NCI-H2171 treated with DMSO at 0.1 percent for 48 hours (cell line): ENCODE data around the gene GNAO1.
"Not testable (repeated sequence)": the region's sequence is repeated elsewhere in the genome, so short reads cannot be mapped to it uniquely, and the experiment has no call there.

Experiments used
- DNase-seq: peaks from one replicate; lab custom pipeline; 2025; lab: John Stamatoyannopoulos, UW

Gene GNAO1

DNA sequence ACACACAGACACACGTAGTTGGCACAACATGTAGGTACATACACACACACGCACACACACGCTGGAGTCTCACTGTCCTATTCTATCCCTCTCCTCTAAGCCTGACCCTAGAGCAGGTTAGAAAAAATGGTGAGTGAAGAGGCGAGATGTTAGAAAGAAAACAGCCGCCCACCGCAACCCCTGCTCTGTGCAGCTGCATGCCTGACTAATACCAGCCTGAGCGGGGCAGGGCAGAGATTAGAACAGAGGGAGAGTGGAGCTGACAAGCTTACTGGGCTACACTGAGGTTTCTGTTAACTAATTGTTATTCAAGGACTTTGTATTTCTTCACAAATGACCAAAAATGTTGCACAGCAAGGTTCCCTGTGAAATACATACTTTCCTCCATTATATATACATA lies 174.3 kb downstream of the GNAO1 start:
- DNase-seq = no peak

DNA sequence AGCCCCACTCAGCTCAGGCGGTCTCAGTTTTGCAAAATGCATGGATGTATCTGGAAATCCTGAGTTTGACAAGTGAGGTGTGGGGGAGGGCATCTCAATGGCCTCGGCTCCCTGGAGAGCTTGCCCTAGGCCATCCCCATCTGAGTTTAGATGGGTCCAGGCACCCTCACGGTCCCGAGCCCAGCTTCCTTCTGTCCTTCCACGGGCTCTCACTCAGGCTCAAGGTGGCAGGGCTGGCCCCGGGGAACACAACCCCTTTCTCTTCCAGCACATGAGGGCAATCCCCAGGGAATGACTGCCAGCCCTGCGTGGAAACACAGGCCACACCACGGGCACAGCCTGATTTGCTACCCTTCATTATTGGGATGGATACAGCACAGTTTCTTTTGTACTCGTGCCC lies 175.7 kb downstream of the GNAO1 start:
- DNase-seq = no peak

DNA sequence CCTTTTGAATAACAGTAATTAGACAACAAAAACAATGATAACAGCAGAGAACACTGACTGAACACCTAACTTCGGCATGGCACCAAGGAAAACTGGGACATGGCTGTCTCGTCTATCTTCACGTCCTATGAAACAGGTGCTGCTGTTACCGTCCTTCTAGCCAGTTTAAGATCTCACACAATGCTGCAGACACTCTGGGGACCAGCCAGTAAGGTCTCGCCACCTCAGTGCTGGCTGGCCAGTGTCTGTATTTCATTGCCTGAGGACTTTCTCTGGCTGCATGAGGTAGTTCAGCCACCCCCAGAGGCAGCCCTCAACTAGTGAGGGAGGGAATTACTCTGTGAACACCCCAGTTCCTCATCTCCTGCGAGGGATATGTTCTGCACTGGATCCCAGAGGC lies 176.5 kb downstream of the GNAO1 start:
- DNase-seq = no peak

DNA sequence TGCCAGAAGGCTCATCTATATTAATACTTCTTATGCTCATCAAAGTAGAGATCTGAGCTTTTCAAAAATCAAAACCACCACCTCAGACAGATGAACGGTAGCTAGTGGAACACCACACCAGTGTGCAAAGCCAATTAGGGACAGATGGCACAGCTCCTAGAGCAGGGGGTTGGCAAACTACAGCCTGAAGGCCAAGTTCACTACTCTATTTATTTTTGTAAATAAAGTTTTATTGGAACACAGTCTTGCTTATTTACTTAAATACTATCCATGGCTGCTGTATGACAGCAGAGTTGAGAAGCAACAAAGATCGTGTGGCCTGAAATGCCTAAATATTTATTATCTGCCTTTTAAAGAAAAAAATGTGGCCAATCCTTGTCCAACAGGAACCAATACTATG lies 177.3 kb downstream of the GNAO1 start:
- DNase-seq = peak; percentile 66

DNA sequence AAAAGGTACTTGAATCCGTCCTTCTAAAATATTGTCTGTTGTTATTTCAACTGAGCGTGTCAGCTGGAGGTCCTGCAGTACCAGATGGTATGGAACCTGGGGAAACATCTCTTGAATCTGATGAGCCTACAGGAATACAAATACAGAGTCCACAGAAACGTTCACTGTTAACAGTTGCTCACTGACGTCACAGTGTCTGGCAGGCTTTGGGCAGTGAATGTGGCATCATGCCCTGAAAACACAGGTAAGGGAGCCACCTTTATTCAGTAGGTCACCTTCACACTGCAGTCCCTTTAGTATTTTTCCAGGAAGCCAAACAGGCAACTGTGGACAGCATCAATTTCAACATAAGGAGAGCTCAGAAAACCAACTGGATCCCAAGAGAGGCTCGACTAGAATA lies 177.9 kb downstream of the GNAO1 start:
- peak; percentile 72 for DNase-seq

DNA sequence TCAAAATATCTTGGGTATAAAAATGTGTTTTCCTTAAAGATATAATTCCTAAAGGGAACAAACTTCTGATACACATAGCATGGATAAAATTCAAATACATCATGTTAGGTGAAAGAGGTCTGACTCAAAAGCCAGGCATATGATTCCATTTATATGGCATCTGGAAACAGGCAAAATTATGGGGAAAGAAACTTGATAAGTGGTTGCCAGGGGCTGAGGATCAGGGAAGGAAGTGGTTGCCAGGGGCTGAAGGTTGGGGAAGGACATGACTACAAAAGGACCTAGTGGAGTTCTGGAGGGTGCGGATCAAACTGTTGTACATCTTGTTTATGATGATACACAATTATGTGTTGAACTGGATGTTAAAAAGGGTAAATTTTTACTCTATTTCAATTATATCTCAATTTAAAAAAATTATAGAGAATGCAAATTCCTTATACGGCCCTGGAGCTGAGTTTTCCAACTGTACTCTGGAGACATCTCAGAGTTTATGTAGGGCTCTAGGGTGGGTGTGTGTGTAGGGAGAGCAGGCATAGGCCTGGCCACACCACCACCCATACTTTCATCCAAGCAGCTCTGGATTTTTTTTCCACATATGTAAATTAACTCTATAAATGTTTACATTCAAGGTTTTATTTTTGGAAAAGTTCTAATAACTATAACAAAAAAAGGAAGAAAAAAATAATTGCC lies 179.0 kb downstream of the GNAO1 start:
- no peak for DNase-seq

DNA sequence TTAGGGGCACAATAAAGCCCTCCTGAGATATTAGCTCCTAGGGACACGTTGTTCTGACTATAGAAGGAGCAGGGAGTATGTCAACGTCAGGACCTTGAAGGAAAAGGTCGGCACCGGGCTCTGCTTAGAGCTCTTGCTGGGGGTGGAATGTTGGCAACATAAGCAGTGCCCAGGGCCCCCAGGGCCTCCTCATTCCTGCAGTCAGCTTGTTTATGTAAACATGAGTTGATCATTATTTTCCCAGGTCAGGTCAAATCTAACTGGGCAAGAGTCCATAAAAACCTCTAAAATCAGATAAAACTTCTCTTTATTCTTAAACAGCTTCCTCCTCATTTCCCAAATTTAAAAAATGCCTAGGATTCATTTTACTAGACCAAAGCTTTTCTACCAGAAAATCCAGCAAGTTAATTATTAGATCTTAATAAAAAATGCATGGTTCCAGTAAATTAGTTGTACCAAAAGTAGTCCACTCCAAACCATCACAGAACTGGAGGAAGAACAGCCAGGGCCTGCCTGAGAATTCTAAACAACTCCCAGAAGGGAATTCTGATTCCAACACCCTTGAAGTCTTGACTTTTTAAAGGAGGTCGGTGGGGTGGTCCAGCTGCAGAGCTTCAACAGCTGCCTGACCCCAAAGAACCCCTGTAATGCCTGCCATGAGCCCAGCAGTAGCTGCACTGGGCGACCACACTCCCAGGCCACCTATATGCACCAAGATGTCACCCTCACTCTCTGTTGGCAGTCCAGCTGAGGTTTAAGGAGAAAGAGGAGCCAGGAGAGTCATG lies 179.8 kb downstream of the GNAO1 start:
- DNase-seq = no peak

DNA sequence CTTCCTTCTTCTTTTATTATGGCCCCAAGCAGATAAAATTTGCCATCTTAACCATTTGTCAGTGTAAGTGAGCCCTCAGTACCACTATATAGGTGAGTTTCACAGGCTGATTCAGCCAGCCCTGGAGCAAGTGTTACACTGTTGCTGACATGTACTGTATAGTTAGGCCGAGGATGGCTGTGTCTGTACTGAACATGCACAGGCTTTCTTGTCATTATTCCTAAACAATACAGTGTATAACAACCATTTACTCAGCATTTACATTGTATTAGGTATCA lies 180.3 kb downstream of the GNAO1 start:
- DNase-seq = no peak

DNA sequence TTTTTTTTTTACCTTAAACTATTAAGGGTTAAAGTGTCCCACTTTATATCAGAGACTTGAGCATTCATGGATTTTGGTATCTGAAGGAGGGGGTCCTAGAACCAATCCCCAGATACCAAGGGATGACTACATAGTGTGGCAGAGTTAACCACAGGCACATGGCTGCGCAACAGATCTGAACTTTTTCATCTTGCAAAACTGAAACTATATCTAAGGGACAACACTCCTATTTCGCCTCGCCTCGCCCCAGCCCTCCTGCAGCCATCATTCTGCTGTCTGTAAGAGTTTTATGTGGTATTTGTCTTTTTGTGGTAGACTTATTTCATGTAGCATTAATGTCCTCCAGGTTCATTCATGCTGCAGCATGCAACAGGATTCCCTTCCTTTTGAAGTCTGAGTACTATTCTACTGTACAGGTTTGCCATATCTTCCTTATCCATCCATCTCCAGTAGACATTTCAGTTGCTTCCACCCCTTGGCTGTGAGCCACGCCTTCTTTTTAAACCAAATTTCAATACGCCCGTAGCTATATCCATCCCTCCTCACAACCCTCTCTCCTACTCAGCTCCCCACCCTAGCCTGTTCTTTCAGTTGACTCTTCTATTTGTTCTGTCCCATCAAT lies 180.8 kb downstream of the GNAO1 start:
- DNase-seq = no peak

DNA sequence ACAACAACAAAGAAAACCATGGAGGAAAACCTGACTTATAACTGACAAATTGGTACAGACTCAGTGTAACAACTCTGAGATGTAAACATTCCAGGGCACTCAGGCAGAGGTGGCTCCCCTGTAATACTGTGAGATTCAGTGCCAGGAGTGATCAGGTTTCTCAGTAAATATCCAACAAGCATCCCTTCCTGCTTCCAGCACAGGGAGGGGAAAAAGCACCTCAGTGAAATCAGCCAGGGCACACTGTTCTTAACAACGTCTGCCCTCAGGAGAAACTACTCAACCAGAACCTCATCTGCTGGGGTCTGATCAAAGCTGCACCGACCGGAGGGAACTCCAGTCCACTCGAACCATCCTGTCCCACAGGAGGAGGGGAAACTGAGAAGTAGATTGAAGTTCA lies 181.7 kb downstream of the GNAO1 start:
- DNase-seq = peak; percentile 68

DNA sequence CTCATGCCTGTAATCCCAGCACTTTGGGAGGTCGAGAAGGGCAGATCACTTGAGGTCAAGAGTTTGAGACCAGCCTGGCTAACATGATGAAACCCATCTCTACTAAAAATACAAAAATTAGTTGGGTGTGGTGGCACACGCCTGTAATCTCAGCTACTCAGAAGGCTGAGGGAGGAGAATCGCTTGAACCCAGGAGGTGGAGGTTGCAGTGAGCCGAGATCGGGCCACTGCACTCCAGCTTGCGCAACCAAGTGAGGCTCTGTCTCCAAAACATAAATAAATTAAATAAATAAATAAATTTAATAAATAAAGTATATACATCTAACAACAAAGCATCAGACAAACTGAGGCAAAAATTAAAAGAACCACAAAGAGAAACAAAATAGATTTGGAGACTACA lies 184.5 kb downstream of the GNAO1 start:
- not testable (repeated sequence) for DNase-seq

DNA sequence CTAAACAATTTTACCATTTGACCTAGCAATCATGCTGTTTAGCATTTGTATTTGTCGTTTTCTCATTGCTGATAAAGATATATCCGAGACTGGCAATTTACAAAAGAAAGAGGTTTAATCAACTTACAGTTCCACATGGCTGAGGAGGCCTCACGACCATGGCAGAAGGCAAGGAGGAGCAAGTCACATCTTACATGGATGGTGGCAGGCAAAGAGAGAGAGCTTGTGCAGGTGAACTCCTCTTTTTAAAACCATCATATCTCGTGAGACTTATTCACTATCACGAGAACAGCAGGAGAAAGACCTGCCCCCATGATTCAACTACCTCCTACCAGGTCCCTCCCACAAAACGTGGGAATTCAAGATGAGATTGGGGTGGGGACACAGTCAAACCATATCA lies 187.8 kb downstream of the GNAO1 start:
- not testable (repeated sequence) for DNase-seq

DNA sequence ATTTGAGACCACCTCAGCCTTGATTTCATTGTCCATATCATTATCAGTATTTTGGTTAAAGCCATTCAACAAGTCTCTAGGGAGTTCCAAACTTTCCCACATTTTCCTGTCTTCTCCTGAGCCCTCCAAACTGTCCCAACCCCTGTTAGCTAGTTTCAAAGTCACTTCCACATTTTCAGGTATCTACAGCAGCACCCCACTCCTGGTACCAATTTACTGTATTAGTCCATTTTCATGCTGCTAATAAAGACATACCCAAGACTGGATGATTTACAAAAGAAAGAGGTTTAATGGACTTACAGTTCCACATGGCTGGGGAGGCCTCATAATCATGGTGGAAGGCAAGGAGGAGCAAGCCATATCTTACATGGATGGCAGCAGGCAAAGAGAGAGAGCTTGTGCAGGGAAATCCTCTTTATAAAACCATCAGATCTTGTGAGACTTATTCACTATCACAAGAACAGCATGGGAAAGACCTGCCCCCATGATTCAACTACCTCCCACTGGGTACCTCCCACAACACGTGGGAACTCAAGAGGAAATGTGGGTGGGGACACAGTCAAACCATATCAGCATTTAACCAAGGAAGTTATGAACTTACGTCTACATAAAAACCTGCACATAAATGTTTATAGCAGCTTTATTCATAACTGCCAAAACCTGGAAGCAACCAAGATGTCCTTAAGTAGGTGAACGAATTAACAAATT lies 189.6 kb downstream of the GNAO1 start:
- DNase-seq = not testable (repeated sequence)

DNA sequence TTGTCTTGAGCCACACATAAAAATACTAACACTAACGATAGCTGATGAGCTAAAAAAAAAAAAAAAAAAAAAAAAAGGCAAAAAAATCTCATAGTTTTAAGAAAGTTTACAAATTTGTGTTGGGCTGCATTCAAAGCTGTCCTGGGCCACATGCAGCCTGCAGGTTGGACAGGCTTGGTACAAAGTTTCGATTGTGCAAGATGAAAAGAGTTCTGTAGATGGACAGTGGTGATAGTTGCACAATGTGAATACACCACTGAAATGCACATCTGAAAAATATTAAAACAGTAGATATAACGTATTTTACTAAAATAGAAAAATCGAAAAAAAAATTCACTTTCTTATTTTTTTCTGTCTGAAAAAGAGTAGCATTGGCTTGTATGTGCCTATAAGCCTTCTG lies 191.2 kb downstream of the GNAO1 start:
- DNase-seq = no peak

DNA sequence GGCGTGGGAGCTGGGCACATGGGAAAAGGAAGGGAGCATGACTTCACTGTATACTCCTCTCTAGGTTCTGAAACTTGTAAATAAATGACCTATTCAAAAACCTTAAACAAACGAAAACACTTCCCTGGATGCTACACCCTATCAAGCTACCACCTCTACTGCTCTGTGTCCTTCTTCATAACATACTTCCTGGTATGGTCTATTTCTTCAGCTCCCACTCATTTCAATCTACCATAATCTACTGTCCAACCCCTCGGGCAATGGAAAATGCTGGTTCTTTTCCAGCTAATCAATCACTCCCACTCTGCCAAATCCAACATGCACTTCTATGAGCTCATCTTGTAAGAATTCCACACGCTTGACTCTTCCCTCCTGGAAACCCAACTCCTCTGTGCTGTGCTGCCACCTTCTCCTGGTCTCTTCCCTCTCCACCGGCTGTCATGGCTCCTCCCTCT lies 191.6 kb downstream of the GNAO1 start:
- no peak for DNase-seq

DNA sequence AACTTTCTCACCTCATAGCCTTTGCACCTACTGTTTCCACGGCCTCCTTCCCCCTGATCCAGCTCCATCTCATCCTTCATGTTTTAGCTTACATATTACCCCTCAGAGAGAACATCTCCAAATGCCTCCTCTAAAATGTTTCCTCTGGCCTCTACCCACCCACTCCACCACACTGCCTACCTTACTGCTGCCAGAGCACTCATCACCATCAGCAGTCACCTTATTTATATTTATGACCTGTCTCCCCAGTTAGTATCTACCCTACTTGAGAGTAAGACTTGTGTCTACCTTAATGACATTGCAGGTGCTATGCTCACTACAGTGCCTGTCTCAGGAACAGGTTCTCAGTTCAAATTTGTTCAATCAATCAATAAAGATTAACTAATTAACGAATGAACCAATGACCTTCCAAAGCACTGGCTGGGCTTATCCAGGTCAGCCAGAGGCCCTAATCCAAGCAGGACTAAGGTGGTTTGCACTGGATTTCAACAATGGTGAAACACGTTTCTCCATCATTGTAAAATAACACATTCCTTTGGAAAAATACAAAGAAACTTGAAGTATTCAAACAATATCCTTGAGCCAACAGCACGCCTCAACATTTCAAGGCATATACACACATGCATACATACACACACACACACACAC lies 192.9 kb downstream of the GNAO1 start:
- DNase-seq = no peak

DNA sequence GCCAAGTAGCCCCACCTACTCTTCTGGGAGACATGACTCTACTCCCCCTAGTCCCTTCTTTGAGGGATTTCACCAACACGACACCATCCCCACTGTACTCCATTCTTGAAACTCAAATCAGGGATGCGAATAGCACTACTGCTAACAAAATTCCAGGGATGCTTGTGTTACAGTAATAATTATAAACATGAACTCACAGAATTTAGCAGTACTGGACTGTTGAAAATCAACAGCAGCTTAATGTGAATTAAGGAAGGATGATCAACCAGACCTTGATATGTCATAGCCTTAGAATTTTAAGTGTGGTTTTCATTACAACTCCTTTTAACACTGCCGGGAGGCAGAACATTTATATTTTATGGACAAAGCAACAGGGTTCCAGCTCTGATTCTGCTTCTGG lies 196.1 kb downstream of the GNAO1 start:
- DNase-seq = no peak

DNA sequence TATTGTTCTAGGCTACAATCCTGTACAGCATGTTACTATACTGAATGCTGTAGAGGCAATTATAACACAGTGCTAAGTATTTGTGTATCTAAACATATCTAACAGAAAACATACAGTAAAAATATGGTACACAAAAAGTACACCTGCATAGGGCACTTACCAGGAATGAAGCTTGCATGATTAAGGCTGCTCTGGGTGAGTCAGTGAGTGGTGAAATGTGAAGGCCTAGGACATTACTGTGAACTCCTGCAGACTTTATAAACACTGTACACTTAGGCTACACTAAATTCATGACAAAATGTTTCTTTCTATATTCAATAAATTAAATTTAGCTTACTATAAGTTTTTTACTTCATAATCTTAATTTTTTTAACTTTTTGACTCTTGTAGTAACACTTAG lies 196.9 kb downstream of the GNAO1 start:
- no peak for DNase-seq

DNA sequence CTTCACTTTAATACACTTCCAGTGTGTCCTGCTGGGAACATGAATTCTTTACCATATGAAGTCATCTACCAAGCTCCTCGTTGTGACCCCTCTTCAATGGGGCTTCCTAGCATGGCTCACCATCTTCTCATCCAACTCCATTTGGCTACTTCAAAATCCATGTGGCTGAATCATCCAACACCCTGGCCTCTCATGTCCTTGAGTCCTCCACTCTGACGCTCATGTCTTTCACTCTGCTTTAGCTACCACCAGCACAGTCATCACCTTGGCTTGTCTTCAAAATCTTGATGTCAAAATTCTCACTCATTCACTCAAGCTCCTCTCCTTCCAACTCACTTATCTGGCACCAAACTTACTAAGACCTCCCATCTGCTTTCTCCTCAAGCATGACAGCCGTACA lies 198.3 kb downstream of the GNAO1 start:
- no peak for DNase-seq

DNA sequence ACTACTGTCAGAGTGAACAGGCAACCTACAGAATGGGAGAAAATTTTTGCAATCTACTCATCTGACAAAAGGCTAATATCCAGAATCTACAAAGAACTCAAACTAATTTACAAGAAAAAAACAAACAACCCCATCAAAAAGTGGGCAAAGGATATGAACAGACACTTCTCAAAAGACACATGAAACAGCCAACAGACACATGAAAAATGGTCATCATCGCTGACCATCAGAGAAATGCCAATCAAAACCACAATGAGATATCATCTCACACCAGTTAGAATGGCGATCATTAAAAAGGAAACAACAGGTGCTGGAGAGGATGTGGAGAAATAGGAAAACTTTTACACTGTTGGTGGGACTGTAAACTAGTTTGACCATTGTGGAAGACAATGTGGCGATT lies 205.4 kb downstream of the GNAO1 start:
- DNase-seq = not testable (repeated sequence)

DNA sequence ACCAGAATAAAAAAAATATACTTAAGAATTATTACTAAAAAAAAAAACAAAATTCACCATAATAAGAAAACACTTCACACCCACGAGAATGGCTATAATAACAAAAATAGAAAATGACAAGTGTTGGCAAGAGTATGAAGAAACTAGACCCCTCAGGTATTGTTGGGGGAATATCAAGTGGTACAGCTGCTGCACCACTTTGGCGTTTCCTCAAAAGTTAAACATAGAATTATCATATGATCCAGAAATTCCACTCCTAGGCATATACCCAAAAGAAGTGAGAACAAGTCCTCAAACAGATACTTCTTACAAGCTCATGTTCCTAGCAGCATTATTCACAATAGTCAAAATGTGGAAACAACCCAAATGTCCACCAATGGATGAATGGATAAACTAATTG lies 207.8 kb downstream of the GNAO1 start:
- no peak for DNase-seq

DNA sequence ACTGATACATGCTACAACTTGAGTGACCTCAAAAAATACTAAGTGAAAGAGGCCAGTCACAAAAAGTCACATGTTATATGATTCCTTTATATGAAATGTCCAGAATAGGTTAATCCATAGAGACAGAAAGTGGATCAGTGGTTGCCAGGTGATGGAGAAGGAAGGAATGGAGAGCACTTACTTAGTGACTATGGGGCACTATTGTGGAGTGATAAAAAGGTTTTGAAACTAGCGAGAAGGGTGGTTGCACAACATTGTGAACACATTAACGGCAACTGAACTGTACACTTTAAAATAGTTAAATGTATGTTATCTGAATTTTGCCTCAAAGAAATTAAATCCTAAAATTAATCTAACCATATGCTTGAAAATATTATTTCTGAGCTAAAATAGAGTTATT lies 208.2 kb downstream of the GNAO1 start:
- DNase-seq = no peak
